K562 (cell line): Measurements from ENCODE around the gene GNB2. TPM values are rescaled to one million over a fixed set of nuclear protein-coding genes. Genes with fewer than 3 reads are reported as not detected.
A peak's percentile ranks its signal among the peaks of the same experiment; 100 is the strongest.

Experiments used
- ARID1B ChIP-seq: fragments of 450-650 bp; IDR thresholded peaks from 2 replicates; pipeline ENCODE4 v1.6.1; 2016; ENCODE audit warnings: antibody characterized with exemption, mild to moderate bottlenecking, inconsistent platforms
- CREM ChIP-seq: IDR thresholded peaks from 2 replicates; pipeline ENCODE4 v1.6.1; 2014; ENCODE audit warnings: antibody characterized with exemption, low read depth
- E2F1 ChIP-seq: sonication (generic); formaldehyde crosslinking; IDR thresholded peaks from 2 replicates; pipeline ENCODE4 v1.8.1; 2023; ENCODE audit warnings: mild to moderate bottlenecking, missing genetic modification reagents, moderate library complexity
- JUN ChIP-seq, 2 experiments: sonication (generic) in 1 of 2; formaldehyde crosslinking in 1 of 2; IDR thresholded peaks; 2 replicates each; pipeline versions ENCODE4 v1.6.1 to v1.8.0; 2012 to 2022; ENCODE audit warnings: borderline replicate concordance in 2 of 2, mild to moderate bottlenecking in 2 of 2, improper control_type of control experiment in 1 of 2, low read depth in 1 of 2, low read length in 1 of 2, missing genetic modification reagents in 1 of 2
- KAT2B ChIP-seq: IDR thresholded peaks from one replicate; pipeline ENCODE4 v1.6.1; 2012; ENCODE audit warnings: low read depth, mild to moderate bottlenecking, control low read depth, inconsistent platforms, low read length, moderate library complexity
- MEIS2 ChIP-seq: fragments of 450-650 bp; IDR thresholded peaks from 2 replicates; pipeline ENCODE4 v1.6.1; 2014; ENCODE audit warnings: mild to moderate bottlenecking; ENCODE audit not compliant: partially characterized antibody
- NCOA1 ChIP-seq: fragments of 450-650 bp; IDR thresholded peaks from 2 replicates; pipeline ENCODE4 v1.6.1; 2016; ENCODE audit warnings: low read depth
- NEUROD1 ChIP-seq: fragments of 150-350 bp; IDR thresholded peaks from 2 replicates; pipeline ENCODE4 v1.6.1; 2014; ENCODE audit warnings: borderline replicate concordance, low read length, low read depth; ENCODE audit not compliant: partially characterized antibody
- NKRF ChIP-seq: fragments of 450-650 bp; IDR thresholded peaks from 2 replicates; pipeline ENCODE4 v1.6.1; 2016; ENCODE audit warnings: borderline replicate concordance
- OTX1 ChIP-seq: fragments of 450-650 bp; formaldehyde crosslinking; IDR thresholded peaks from 2 replicates; pipeline ENCODE4 v1.4.0; 2022; ENCODE audit warnings: mild to moderate bottlenecking
- PYGO2 ChIP-seq: fragments of 450-650 bp; IDR thresholded peaks from 2 replicates; pipeline ENCODE4 v1.6.1; 2016; ENCODE audit warnings: mild to moderate bottlenecking, missing genetic modification characterization, moderate library complexity, missing compliant biosample characterization
- SMAD3 ChIP-seq: fragments of 450-650 bp; formaldehyde crosslinking; conservative IDR thresholded peaks from 2 replicates; pipeline ENCODE4 v1.4.0; 2020; ENCODE audit warnings: mild to moderate bottlenecking
- ZBTB1 ChIP-seq: sonication (generic); formaldehyde crosslinking; IDR thresholded peaks from 2 replicates; pipeline ENCODE4 v1.8.1; 2023; ENCODE audit warnings: missing genetic modification reagents, low read depth, mild to moderate bottlenecking, borderline replicate concordance
- ZKSCAN3 ChIP-seq: fragments of 250-450 bp; sonication (Bioruptor Pico); IDR thresholded peaks from 2 replicates; pipeline ENCODE4 v1.4.0; 2020
- ZNF511 ChIP-seq: sonication (generic); formaldehyde crosslinking; IDR thresholded peaks from 2 replicates; pipeline ENCODE4 v1.8.0; 2022; ENCODE audit warnings: mild to moderate bottlenecking, missing genetic modification reagents
- ZNF57 ChIP-seq: fragments of 450-650 bp; formaldehyde crosslinking; IDR thresholded peaks from 2 replicates; pipeline ENCODE4 v1.4.0; 2020; ENCODE audit warnings: mild to moderate bottlenecking, moderate library complexity
- polyA plus RNA-seq, 8 experiments: library from polyadenylated mRNA; depleted of rRNA in 4 of 8; stranded (reverse) in 5 of 8; unstranded in 3 of 8; fragments of >200 nt; fragmentation: Nextera tagmentation in 2 of 8; fragmentation: Illumina TruSeq in 1 of 8; extraction: Ambion mirVana in 2 of 8; extraction: Trizol in 1 of 8; gene quantifications; 2 replicates each; pipeline versions ENCODE4 v1.2.1 to v1.2.3, GENCODE V29; 2011 to 2014; ENCODE audit warnings: inconsistent platforms in 1 of 8, missing spikeins in 1 of 8
- total RNA-seq, 7 experiments: library from RNA; depleted of rRNA in 6 of 7; stranded (reverse); fragments of >200 nt in 6 of 7; fragmentation: Illumina TruSeq in 2 of 7; extraction: Trizol in 2 of 7; gene quantifications; 2 replicates each; pipeline versions ENCODE4 v1.2.1 to v1.2.3, GENCODE V29; 2011 to 2021; ENCODE audit warnings: low replicate concordance in 1 of 7
- TF ChIP-seq, protein P1 (sequence below): fragments of 200-800 bp; sonication (Bioruptor generic); IDR thresholded peaks from 2 replicates; pipeline ENCODE4 v1.6.1; 2017; ENCODE audit warnings: missing genetic modification characterization, missing compliant biosample characterization
- TF ChIP-seq, protein P2 (sequence below): fragments of 450-650 bp; formaldehyde crosslinking; IDR thresholded peaks from 2 replicates; pipeline ENCODE4 v1.4.0; 2022; ENCODE audit warnings: missing genetic modification characterization

The GNB2 gene
- total and polyA plus RNA-seq, 9 of the 15 experiments (the other 6 are each of a cell fraction or from before 2014, with no cell fraction given), result 0.65 to 320 (median 104) TPM

- TF ChIP-seq ZKSCAN3 (CRISPR knock-in tag) (no peak), NKRF (peak; percentile 78), NCOA1 (peak; percentile 19; the same call in 1 of the 2 replicates), MEIS2 (peak; percentile 86), ARID1B (peak; percentile 47; the same call in 1 of the 2 replicates), CREM (peak; percentile 93), ZNF57 (CRISPR knock-in tag) (no peak), KAT2B (no peak), E2F1 (CRISPR knock-in tag) (peak; percentile 98), PYGO2 (tag) (no peak), ZBTB1 (CRISPR knock-in tag) (0 out of 2 replicates have a peak, but pooled peaks have one; percentile 52), SMAD3 (CRISPR knock-in tag) (no peak), JUN (IDR thresholded peaks at IDR 0.05; ENCODE audit: borderline replicate concordance, low read depth, low read length) (peak; percentile 45; the same call in 1 of the 2 replicates), JUN (CRISPR knock-in tag; IDR thresholded peaks at IDR 0.05; ENCODE audit: borderline replicate concordance) (0 out of 2 replicates have a peak, but pooled peaks have one; percentile 76), ZNF511 (CRISPR knock-in tag) (no peak; the same call in 1 of the 2 replicates), OTX1 (CRISPR knock-in tag) (peak; percentile 81; the same call in 1 of the 2 replicates), NEUROD1 (peak; percentile 72)
- TF ChIP-seq, protein P1, sequence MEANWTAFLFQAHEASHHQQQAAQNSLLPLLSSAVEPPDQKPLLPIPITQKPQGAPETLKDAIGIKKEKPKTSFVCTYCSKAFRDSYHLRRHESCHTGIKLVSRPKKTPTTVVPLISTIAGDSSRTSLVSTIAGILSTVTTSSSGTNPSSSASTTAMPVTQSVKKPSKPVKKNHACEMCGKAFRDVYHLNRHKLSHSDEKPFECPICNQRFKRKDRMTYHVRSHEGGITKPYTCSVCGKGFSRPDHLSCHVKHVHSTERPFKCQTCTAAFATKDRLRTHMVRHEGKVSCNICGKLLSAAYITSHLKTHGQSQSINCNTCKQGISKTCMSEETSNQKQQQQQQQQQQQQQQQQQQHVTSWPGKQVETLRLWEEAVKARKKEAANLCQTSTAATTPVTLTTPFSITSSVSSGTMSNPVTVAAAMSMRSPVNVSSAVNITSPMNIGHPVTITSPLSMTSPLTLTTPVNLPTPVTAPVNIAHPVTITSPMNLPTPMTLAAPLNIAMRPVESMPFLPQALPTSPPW (CRISPR knock-in tag), result peak; percentile 88
- TF ChIP-seq, protein P2, sequence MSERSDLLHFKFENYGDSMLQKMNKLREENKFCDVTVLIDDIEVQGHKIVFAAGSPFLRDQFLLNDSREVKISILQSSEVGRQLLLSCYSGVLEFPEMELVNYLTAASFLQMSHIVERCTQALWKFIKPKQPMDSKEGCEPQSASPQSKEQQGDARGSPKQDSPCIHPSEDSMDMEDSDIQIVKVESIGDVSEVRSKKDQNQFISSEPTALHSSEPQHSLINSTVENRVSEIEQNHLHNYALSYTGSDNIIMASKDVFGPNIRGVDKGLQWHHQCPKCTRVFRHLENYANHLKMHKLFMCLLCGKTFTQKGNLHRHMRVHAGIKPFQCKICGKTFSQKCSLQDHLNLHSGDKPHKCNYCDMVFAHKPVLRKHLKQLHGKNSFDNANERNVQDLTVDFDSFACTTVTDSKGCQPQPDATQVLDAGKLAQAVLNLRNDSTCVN (CRISPR knock-in tag), result peak; percentile 88
Measured at GRCh38 chr7:100705753-100706671, 32.5 kb downstream of the GNB2 start, which contains the start of gene POP7 (continued).
